ENCODE data around the gene CCDC106. TPM values are rescaled to one million over a fixed set of nuclear protein-coding genes. Genes with fewer than 3 reads are reported as not detected.

Gene CCDC106
- total RNA-seq, 2 donors from 2014 or later: 19.1 to 30.0 TPM

DNA sequence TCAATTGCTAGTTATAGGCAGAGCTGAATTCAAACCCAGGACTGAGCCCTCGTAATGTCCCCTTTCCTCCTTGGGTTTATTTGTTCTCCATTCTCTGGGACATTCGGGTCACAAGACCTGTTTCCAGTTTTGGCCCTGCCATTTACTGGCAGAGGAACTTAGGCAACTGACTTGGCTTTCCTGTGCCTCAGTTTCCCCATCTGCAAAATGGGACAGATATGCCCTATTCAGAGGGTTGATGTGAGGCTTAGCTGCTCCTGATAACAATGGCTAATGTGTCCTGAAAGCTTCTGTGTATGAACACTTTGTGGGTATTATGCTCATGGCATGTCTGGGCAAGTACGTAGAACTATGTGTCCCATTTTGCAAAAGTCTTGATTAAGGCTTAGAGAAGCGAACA is 46.9 kb upstream of the CCDC106 start:
- H3K9me3 ChIP-seq: no peaks in the 10 kb centered on the region

DNA sequence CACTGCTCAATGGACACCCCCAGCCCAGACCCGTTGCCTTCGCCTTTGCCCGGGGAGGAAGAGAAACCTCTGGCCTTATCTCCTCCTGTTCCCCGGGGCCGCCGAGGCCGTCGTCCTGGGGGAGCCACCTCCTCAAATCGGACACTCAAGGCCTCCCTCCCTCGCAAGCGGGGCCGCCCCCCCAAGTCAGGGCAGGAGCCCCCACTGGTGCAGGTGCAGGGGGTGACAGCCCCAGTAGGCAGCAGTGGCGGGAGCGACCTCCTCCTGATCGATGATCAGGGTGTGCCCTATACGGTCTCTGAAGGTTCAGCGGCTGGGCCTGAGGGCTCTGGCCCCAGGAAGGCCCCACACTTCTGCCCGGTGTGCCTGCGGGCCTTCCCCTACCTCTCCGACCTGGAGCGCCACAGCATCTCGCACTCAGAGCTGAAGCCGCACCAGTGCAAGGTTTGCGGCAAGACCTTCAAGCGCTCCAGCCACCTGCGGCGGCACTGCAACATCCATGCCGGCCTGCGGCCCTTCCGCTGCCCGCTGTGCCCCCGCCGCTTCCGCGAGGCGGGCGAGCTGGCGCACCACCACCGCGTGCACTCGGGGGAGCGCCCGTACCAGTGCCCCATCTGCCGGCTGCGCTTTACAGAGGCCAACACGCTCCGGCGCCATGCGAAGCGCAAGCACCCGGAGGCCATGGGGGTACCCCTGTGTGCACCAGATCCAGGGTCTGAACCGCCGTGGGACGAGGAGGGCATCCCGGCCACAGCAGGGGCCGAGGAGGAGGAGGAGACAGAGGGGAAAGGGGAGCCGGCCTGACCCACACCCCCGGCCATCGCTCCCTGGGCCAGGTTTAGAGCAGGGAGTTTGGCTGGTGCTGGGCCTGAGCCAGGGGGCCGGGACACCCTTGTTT is 45.7 kb upstream of the CCDC106 start:
- peaks cover 0 to 45% of the 10 kb centered on the region in 2 donors for H3K4me1 ChIP-seq
- no peaks in the 10 kb centered on the region for H3K27me3 ChIP-seq
- no peaks in the 10 kb centered on the region for H3K9me3 ChIP-seq
- TF ChIP-seq, protein P1, sequence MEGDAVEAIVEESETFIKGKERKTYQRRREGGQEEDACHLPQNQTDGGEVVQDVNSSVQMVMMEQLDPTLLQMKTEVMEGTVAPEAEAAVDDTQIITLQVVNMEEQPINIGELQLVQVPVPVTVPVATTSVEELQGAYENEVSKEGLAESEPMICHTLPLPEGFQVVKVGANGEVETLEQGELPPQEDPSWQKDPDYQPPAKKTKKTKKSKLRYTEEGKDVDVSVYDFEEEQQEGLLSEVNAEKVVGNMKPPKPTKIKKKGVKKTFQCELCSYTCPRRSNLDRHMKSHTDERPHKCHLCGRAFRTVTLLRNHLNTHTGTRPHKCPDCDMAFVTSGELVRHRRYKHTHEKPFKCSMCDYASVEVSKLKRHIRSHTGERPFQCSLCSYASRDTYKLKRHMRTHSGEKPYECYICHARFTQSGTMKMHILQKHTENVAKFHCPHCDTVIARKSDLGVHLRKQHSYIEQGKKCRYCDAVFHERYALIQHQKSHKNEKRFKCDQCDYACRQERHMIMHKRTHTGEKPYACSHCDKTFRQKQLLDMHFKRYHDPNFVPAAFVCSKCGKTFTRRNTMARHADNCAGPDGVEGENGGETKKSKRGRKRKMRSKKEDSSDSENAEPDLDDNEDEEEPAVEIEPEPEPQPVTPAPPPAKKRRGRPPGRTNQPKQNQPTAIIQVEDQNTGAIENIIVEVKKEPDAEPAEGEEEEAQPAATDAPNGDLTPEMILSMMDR (IDR thresholded peaks at IDR 0.05): no peak
- no peak for DNase-seq (ENCODE audit: low spot score)
- H3K27ac ChIP-seq: no peak overlapping the region
- H3K4me3 ChIP-seq: no peak overlapping the region
- H3K36me3 ChIP-seq: peaks cover 9% of the 10 kb centered on the region

More for the DNA sequence above, 46.9 kb upstream of the CCDC106 start:
- no peaks in the 10 kb centered on the region for H3K27me3 ChIP-seq
- TF ChIP-seq, protein P1 (IDR thresholded peaks at IDR 0.05): no peak
- H3K4me1 ChIP-seq: peaks cover 0 to 34% of the 10 kb centered on the region in 2 donors
- H3K27ac ChIP-seq: peak overlapping the region; percentile 99
- peak overlapping the region; percentile 77 to 82 for H3K4me3 ChIP-seq
- no peaks in the 10 kb centered on the region for H3K36me3 ChIP-seq
- no peak for DNase-seq (ENCODE audit: low spot score)

DNA sequence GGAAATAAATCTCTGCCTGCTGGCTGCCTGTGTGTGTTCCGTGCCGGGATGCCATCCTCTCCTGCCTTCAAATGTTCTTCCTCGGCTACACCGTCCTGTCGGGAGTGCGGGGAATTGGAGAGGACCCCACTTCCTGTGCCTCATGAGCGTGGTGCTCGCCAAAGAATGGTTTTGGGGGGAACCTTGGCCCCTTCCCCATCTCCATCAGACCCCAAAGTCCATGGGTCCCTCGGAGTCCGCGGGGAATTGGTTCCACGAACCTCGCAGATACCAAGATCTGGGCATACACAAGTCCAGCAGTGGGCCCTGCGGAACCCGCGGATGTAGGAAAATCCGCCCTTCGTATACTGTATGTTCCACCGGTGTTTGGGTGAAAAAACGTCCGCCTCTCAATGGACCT is 44.9 kb upstream of the CCDC106 start:
- no peaks in the 10 kb centered on the region for H3K27me3 ChIP-seq
- H3K4me3 ChIP-seq: no peak overlapping the region
- H3K36me3 ChIP-seq: peaks cover 9% of the 10 kb centered on the region
- TF ChIP-seq, protein P1 (IDR thresholded peaks at IDR 0.05): no peak
- H3K27ac ChIP-seq: no peak overlapping the region
- DNase-seq (ENCODE audit: low spot score): no peak
- H3K9me3 ChIP-seq: no peaks in the 10 kb centered on the region
- peaks cover 0 to 43% of the 10 kb centered on the region in 2 donors for H3K4me1 ChIP-seq

DNA sequence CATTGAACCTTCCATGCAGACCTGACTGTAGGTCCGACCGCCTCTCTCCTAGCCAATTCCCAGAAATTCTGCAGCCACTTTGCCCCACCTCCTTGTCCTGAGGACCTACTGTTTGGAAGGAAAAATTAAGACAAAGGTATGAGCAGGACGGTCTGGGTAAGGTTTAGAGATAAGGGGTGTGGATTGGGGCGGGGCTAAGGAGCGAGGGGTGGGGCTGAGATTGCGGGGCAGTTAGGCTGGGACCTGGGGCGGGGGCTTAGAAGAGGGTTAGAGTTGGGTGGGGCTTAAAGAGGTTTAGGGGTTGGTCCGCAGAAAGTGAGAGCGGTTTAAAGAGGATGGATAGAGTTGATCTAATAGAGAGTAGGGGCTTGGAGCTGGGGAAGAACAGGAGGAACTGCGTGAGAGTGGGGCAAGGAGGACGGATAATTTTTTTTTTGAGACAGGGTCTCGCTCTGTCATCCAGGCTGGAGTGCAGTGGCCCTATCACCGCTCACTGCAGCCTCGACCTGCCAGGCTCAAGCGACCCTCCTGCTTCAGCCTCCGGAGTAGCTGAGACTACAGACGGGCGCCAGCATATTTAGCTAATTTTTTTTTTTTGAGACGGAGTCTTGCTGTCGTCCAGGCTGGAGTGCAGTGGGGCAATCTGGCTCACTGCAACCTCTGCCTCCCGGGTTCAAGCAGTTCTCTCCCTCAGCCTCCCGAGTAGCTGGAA is 44.3 kb upstream of the CCDC106 start:
- H3K9me3 ChIP-seq: no peaks in the 10 kb centered on the region
- peak overlapping the region in 1 of 2 donors; percentile 99 for H3K4me3 ChIP-seq
- peak overlapping the region; percentile 96 to 98 for H3K27ac ChIP-seq
- H3K4me1 ChIP-seq: peaks cover 0 to 37% of the 10 kb centered on the region in 2 donors
- H3K27me3 ChIP-seq: no peaks in the 10 kb centered on the region
- no peak for DNase-seq (ENCODE audit: low spot score)
- H3K36me3 ChIP-seq: peaks cover 9% of the 10 kb centered on the region
- TF ChIP-seq, protein P1 (IDR thresholded peaks at IDR 0.05): no peak

DNA sequence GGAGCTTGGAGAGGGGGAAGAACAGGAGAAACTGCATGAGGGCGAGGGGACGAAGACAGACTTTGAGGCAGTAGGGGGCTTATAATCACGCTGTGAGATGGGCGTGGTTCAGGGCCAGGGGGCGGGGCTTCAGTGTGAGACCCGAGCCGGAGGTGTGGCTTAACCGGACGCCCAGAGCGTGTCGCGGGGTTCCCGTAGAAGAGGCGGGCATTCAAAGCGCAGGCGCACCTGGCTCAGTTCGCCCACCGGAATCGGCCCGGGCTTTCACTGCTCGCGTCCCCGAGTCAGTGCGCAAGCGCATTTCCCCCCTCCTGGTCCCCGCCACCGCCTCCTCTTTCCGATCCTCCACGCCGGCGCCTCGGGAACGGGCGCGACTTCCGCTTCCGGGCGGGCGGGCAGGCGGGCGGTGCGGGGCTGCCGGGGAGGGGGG is 42.8 kb upstream of the CCDC106 start:
- H3K27ac ChIP-seq: peak overlapping the region; percentile 96 to 98
- H3K27me3 ChIP-seq: no peaks in the 10 kb centered on the region
- peak; percentile 96 for DNase-seq (ENCODE audit: low spot score)
- H3K4me3 ChIP-seq: peak overlapping the region; percentile 94 to 99
- peaks cover 21% of the 10 kb centered on the region for H3K36me3 ChIP-seq
- H3K9me3 ChIP-seq: no peaks in the 10 kb centered on the region
- H3K4me1 ChIP-seq: peaks cover 0 to 45% of the 10 kb centered on the region in 2 donors
- TF ChIP-seq, protein P1 (IDR thresholded peaks at IDR 0.05): no peak

Measured in right atrium auricular region (tissue), 2 donors.